ENCODE data around the gene COBLL1. TPM values are rescaled to one million over a fixed set of nuclear protein-coding genes. Genes with fewer than 3 reads are reported as not detected.

Gene COBLL1
- total RNA-seq, 4 donors from 2014 or later, result 43.2 to 97.3 (median 68.6) TPM

GRCh38 chr2:164837807-164838206 is 3.8 kb downstream of the COBLL1 start:
- DNase-seq (ENCODE audit: low spot score in 2 of 2), result no peak
- WGBS, 2 donors, result 67 to 82% methylated on average over 3 of the region's 3 CpGs
- TF ChIP-seq, protein P1, sequence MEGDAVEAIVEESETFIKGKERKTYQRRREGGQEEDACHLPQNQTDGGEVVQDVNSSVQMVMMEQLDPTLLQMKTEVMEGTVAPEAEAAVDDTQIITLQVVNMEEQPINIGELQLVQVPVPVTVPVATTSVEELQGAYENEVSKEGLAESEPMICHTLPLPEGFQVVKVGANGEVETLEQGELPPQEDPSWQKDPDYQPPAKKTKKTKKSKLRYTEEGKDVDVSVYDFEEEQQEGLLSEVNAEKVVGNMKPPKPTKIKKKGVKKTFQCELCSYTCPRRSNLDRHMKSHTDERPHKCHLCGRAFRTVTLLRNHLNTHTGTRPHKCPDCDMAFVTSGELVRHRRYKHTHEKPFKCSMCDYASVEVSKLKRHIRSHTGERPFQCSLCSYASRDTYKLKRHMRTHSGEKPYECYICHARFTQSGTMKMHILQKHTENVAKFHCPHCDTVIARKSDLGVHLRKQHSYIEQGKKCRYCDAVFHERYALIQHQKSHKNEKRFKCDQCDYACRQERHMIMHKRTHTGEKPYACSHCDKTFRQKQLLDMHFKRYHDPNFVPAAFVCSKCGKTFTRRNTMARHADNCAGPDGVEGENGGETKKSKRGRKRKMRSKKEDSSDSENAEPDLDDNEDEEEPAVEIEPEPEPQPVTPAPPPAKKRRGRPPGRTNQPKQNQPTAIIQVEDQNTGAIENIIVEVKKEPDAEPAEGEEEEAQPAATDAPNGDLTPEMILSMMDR (IDR thresholded peaks at IDR 0.05), result no peak
- no peak for TF ChIP-seq POLR2A (IDR thresholded peaks at IDR 0.05)
- no peak overlapping the region for H3K4me3 ChIP-seq (ENCODE audit: low read depth, poor library complexity, severe bottlenecking)
- intact Hi-C loops (cut with DNase I; ENCODE audit: low total_unique reads), result no loop called here

GRCh38 chr2:164836907-164837306 is 4.7 kb downstream of the COBLL1 start:
- DNase-seq (ENCODE audit: low spot score in 2 of 2), result no peak
- H3K4me3 ChIP-seq (ENCODE audit: low read depth, poor library complexity, severe bottlenecking), result no peak overlapping the region
- WGBS, 2 donors, result 36 to 39% methylated on average over 3 of the region's 3 CpGs
- TF ChIP-seq, protein P1 (IDR thresholded peaks at IDR 0.05), result no peak
- no peak for TF ChIP-seq POLR2A (IDR thresholded peaks at IDR 0.05)
- intact Hi-C loops (cut with DNase I; ENCODE audit: low total_unique reads), result no loop called here

DNA sequence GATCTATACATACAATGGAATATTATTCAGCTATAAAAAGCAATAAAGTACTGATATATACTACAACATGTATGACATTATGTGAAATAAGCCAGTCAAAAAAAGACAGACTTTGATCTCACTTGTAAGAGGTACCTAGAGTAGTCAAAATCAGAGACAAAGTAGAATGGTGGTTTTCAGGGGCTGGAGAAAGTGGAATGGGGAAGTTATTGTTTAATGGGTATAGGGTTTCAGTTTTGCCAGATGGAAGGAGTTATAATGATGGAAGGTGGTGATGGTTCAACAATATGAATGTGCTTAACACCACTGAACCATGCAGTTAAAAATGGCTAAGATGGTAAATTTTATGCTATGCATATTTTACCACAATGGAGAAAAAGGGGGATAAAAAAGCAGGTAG is 6.3 kb downstream of the COBLL1 start:
- intact Hi-C loops (cut with DNase I; ENCODE audit: low total_unique reads), result no loop called here
- TF ChIP-seq, protein P1 (IDR thresholded peaks at IDR 0.05), result no peak
- no peak for TF ChIP-seq POLR2A (IDR thresholded peaks at IDR 0.05)
- DNase-seq (ENCODE audit: low spot score in 2 of 2), result no peak
- H3K4me3 ChIP-seq (ENCODE audit: low read depth, poor library complexity, severe bottlenecking), result no peak overlapping the region

DNA sequence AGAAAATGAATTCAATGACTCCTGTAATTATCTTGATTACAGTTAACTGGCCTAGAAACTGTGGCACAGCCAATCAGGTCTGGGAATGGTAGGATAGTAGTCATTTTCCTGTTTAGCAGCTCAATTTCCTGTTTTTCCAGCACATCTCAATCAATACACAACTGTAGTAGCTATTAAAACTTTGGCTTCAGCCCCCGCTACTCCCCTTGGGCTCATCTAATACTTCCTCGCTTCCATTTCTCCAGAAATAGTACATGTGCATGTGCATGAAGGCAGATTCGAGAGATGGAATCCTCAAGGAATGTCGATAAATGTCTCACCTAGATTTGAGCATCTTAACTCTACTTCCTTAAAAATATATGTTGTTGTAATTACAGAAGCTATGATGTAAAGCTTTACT is 9.7 kb downstream of the COBLL1 start:
- no peak for TF ChIP-seq POLR2A (IDR thresholded peaks at IDR 0.05)
- TF ChIP-seq, protein P1 (IDR thresholded peaks at IDR 0.05), result no peak
- DNase-seq (ENCODE audit: low spot score in 2 of 2), result no peak
- 67 to 81% methylated on average over 4 of the region's 4 CpGs for WGBS, 2 donors
- no peak overlapping the region for H3K4me3 ChIP-seq (ENCODE audit: low read depth, poor library complexity, severe bottlenecking)
- intact Hi-C loops (cut with DNase I; ENCODE audit: low total_unique reads), result no loop called here

DNA sequence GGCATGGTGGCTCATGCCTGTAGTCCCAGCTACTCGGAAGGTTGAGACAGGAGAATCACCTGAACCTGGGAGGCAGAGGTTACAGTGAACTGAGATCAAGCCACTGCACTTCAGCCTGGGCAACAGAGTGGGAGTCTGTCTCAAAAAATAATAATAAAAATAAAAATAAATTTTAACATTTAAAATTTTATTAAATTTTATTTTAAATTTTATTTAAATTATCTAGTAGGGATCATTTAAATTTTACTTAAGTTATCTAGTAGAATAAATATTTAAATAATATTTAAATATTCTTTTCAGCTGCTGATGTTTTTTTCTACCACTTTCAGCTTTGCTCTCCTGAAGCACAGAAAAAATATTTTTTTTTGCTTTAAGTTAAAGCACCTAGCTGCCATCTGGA is 10.4 kb downstream of the COBLL1 start:
- TF ChIP-seq, protein P1 (IDR thresholded peaks at IDR 0.05), result no peak
- TF ChIP-seq POLR2A (IDR thresholded peaks at IDR 0.05), result no peak
- intact Hi-C loops (cut with DNase I; ENCODE audit: low total_unique reads), result no loop called here

More for the DNA sequence above, 10.4 kb downstream of the COBLL1 start:
- no peak for DNase-seq (ENCODE audit: low spot score in 2 of 2)
- 96 to 97% methylated on average over 1 of the region's 1 CpG for WGBS, 2 donors
- no peak overlapping the region for H3K4me3 ChIP-seq (ENCODE audit: low read depth, poor library complexity, severe bottlenecking)

All from lower leg skin (tissue), 4 donors.